Loucy (cell line): Measurements from ENCODE around the gene RAB3GAP1.

Experiments used
- CTCF ChIP-seq: fragments of 200-600 bp; sonication (generic); conservative IDR thresholded peaks from 2 replicates; pipeline ENCODE4 v1.5.1; 2014; ENCODE audit warnings: mild to moderate bottlenecking, antibody characterized with exemption, low read length
- EZH2phosphoT487 ChIP-seq: fragments of 200-600 bp; IDR thresholded peaks from 2 replicates; pipeline ENCODE4 v1.6.1; 2018; ENCODE audit warnings: antibody characterized with exemption, mild to moderate bottlenecking, moderate library complexity, borderline replicate concordance

DNA sequence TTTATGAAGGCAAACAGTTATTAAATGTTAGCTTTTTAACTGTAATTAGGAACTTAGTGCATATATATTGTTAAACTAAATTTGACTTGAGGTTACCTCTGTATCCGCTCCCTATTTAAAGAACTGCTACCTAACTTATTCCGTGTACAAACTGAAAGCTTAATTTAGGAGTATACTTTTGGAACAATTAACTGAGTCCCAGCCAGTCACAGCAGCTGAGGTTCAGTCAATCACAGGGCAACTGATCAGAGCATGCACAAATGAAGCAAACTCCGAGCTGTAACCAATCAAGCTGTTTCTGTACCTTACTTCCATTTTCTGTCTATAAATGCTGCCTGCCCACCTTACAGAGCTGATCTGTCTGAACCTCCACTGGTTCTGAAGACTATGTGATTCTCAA lies 61.2 kb downstream of the RAB3GAP1 start:
- TF ChIP-seq CTCF (no peak), EZH2phosphoT487 (no peak)
